Measurements from ENCODE around the gene GPC1.

Gene GPC1

DNA sequence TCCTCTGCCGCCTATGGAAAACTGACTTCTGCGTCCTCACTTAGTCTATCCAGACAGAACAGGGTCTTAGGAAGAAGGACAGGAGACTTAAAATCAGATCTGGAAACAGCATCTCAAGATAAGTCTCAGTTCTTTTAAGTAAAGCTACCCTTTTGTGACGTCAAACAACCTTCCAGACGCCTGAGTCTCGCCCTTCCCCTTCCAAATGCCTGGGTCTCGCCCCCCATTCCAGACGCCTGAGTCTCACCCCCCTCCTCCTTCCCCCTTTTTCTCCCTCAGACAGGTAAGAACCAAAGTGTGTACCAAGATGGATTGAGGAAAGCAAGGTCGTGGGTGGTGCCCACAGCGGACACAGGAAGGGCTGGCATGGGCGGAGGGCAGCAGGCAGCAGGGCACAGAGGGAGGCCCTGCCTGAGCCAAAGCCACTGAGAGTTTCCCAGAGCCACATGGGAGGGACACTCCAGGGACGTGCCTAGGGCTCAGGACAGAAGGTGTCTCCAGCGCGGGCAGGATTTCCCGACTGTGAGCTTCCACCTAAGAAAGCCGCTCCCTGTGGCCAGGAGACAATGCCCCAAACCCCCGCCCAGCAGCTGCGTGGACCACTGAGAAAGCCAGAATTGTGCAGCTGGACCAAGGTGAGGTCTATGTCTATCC lies 71.1 kb downstream of the GPC1 start:
- H3K9ac ChIP-seq (ENCODE audit: low read length) = no peak overlapping the region
- H3K4me3 ChIP-seq (ENCODE audit: low read depth in 1 of 2, low read length in 2 of 2) = no peak overlapping the region
- H3K4me1 ChIP-seq (ENCODE audit: insufficient read depth, low read length) = no peaks in the 10 kb centered on the region
- no peak overlapping the region for H3K27ac ChIP-seq (ENCODE audit: low read depth, low read length)
- no peaks in the 10 kb centered on the region for H3K36me3 ChIP-seq (ENCODE audit: insufficient read depth, low read length)
- H3K27me3 ChIP-seq (ENCODE audit: control insufficient read depth in 1 of 2, insufficient read depth in 2 of 2, low read length in 2 of 2) = no peaks in the 10 kb centered on the region
- no peaks in the 10 kb centered on the region for H3K9me3 ChIP-seq (ENCODE audit: low read length)

DNA sequence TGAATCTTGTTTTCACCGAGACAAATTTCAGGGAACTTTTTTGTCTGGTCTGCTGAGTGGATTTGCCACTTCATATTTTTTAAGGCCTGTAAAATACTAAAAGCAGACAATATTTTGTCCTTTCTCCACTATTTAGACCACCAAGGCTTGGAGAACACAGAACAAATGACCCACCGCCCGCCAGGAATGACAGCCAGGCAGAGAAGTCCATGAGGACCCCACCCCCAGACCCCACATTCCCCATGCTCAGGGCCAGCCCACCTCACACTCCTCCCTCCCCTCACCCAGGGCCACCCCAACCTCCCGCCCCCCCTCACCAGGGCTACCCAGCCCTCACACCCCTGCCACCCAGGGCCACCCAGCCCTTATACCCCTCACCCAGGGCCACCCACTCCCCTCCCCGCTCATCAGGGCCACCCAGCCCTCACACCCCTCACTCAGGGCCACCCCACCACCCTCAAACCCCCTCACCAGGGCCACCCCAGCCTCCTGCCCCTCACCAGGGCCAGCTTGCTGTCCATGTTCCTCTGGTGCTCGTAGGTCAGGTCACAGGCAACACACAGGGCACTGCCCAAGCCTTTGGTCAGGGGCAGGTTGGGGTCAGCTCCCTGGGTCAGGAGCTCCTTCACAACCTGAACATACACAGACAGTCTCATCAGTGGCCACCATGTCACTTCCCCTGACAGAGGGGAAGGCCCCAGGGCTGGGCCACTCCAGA lies 71.8 kb downstream of the GPC1 start:
- Histone ChIP-seq H3K4me3 (ENCODE audit: low read depth in 1 of 2, low read length in 2 of 2) (no peak overlapping the region), H3K36me3 (ENCODE audit: insufficient read depth, low read length) (no peaks in the 10 kb centered on the region), H3K27me3 (ENCODE audit: control insufficient read depth in 1 of 2, insufficient read depth in 2 of 2, low read length in 2 of 2) (no peaks in the 10 kb centered on the region), H3K27ac (ENCODE audit: low read depth, low read length) (no peak overlapping the region), H3K9me3 (ENCODE audit: low read length) (no peaks in the 10 kb centered on the region), H3K4me1 (ENCODE audit: insufficient read depth, low read length) (no peaks in the 10 kb centered on the region), H3K9ac (ENCODE audit: low read length) (no peak overlapping the region)

DNA sequence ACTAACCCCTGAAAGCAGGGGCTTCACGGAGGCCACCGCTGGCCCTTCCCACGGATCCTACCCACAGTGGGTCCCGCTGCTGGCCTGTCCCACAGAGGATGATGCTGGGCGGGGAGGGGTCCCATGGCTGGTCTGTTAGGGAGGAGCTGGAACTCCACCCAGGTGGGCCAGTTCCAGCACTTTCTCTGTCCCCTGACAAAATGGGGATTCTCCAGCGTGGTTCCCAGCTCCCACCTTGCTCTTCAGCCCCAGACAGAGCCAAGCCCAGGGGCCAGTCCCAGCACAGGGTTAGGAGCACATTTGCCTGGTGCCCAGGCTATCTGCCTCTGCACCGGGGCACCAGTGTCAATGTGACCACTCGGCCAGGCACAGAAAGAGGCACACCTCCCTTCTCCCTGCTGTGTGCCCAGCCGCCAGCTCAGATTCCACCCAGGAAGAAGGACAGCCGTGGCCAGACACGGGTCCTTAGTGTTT lies 72.4 kb downstream of the GPC1 start:
- H3K9me3 ChIP-seq (ENCODE audit: low read length) = no peaks in the 10 kb centered on the region
- no peaks in the 10 kb centered on the region for H3K4me1 ChIP-seq (ENCODE audit: insufficient read depth, low read length)
- H3K36me3 ChIP-seq (ENCODE audit: insufficient read depth, low read length) = no peaks in the 10 kb centered on the region
- no peak overlapping the region for H3K27ac ChIP-seq (ENCODE audit: low read depth, low read length)
- H3K27me3 ChIP-seq (ENCODE audit: control insufficient read depth in 1 of 2, insufficient read depth in 2 of 2, low read length in 2 of 2) = no peaks in the 10 kb centered on the region
- no peak overlapping the region for H3K9ac ChIP-seq (ENCODE audit: low read length)
- no peak overlapping the region for H3K4me3 ChIP-seq (ENCODE audit: low read depth in 1 of 2, low read length in 2 of 2)

DNA sequence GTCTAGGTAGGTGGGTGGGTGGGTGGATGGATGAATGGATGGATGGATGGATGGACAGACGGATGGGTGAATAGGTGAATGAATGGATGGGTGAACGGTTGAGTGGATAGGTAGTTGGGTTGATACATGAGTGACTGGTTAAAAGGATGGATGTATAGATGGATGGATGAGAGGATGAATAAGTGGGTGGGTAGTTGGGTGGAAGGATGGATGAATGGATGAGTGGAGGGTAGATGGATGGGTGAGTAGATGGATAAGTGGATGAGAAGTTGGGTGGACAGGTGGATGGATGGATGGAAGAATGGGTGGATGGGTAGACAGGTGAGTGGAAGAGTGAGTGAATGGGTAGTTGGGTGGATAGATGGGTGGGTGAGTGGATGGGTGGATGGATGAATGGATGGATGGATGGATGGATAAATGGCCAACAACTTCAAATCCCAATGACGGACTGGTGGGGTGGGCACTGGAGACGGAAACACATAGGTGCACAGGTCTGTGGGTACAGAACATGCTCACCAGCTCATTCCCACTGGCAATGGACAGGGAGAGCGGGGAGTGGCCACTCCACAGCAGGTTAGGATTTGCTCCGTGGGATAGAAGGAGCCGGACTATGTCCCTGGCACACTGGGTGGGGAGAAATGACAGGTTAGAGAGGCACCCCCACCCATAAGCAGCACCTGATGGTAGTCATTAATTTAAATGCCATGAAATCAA lies 73.5 kb downstream of the GPC1 start:
- Histone ChIP-seq H3K4me3 (ENCODE audit: low read depth in 1 of 2, low read length in 2 of 2) (no peak overlapping the region), H3K9me3 (ENCODE audit: low read length) (no peaks in the 10 kb centered on the region), H3K27me3 (ENCODE audit: control insufficient read depth in 1 of 2, insufficient read depth in 2 of 2, low read length in 2 of 2) (no peaks in the 10 kb centered on the region), H3K36me3 (ENCODE audit: insufficient read depth, low read length) (no peaks in the 10 kb centered on the region), H3K4me1 (ENCODE audit: insufficient read depth, low read length) (no peaks in the 10 kb centered on the region), H3K9ac (ENCODE audit: low read length) (no peak overlapping the region), H3K27ac (ENCODE audit: low read depth, low read length) (no peak overlapping the region)

DNA sequence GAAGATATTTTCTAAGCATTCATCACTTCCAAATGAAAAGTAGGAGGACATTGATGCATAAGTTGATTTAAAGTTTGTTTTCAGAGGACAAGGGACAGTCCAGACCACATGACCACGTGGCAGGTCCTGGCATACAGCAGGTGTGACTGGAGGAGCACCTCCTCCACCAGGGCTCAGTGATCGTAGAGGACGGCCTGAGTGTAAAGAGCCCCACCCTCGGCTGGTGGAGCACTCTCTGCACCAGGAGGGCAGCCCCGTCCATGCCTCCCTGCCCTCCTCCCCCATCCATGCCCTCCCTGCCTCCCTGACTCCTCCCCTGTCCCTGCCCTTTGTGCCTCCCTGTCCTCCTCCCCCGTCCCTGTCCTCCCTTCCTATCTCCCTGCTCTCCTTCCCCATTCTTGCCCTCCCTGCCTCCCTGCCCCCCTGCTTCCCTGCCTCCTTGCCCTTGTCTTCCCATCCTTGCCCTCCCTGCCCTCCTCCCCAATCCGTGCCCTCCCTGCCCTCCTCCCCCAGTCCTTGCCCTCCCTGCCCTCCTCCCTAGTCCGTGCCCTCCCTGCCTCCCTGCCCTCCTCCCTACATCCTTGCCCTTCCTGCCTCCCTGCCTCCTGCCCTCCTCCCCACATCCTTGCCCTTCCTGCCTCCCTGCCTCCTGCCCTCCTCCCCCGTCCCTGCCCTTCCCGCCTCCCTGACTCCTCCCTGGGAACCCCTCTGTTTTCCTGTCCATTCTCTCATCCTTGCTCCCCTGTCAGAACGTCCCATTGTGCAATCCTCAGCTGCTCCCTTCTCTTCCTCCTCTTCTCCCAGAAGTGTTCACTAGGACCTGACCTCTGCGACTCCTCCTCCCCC lies 74.4 kb downstream of the GPC1 start:
- H3K27me3 ChIP-seq (ENCODE audit: control insufficient read depth in 1 of 2, insufficient read depth in 2 of 2, low read length in 2 of 2) = no peaks in the 10 kb centered on the region
- H3K27ac ChIP-seq (ENCODE audit: low read depth, low read length) = no peak overlapping the region
- no peaks in the 10 kb centered on the region for H3K36me3 ChIP-seq (ENCODE audit: insufficient read depth, low read length)
- H3K4me3 ChIP-seq (ENCODE audit: low read depth in 1 of 2, low read length in 2 of 2) = no peak overlapping the region
- H3K9ac ChIP-seq (ENCODE audit: low read length) = no peak overlapping the region
- H3K9me3 ChIP-seq (ENCODE audit: low read length) = no peaks in the 10 kb centered on the region
- no peaks in the 10 kb centered on the region for H3K4me1 ChIP-seq (ENCODE audit: insufficient read depth, low read length)

DNA sequence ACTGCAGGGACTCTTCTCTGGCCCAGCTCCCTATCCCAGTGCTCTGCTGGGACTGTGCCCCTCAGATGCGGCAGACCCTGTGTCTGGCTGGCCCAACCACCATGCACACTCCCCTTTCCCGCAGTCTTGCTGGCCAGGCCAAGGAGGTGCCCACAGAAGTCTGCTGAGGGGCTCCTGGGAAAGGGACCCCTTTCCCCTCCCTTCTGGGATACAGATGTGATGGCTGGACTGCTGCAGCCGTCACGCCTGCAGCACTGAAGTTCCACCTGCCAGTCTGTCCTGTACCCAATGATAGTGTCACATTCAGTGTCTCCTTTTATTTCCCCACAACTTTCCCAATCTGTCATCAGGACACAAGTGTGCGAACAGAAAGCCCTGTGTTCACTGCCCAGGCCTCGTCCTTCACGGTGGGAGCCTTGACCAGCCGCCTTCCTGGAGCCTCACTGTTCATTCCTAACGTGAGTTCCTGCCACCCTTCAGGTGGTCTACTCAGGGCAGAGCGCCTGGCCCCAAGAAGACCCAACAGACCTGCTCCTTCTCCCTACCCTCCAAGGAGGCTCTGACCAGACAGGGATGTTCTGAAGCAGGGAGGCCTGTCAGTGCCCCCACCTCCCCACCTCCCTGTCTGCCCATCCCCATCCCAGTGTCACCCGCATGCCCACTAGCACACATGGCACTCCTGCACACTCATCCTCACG lies 75.2 kb downstream of the GPC1 start:
- Histone ChIP-seq H3K9me3 (ENCODE audit: low read length) (no peaks in the 10 kb centered on the region), H3K4me3 (ENCODE audit: low read depth in 1 of 2, low read length in 2 of 2) (no peak overlapping the region), H3K4me1 (ENCODE audit: insufficient read depth, low read length) (no peaks in the 10 kb centered on the region), H3K27me3 (ENCODE audit: control insufficient read depth in 1 of 2, insufficient read depth in 2 of 2, low read length in 2 of 2) (no peaks in the 10 kb centered on the region), H3K27ac (ENCODE audit: low read depth, low read length) (no peak overlapping the region), H3K9ac (ENCODE audit: low read length) (no peak overlapping the region), H3K36me3 (ENCODE audit: insufficient read depth, low read length) (no peaks in the 10 kb centered on the region)

DNA sequence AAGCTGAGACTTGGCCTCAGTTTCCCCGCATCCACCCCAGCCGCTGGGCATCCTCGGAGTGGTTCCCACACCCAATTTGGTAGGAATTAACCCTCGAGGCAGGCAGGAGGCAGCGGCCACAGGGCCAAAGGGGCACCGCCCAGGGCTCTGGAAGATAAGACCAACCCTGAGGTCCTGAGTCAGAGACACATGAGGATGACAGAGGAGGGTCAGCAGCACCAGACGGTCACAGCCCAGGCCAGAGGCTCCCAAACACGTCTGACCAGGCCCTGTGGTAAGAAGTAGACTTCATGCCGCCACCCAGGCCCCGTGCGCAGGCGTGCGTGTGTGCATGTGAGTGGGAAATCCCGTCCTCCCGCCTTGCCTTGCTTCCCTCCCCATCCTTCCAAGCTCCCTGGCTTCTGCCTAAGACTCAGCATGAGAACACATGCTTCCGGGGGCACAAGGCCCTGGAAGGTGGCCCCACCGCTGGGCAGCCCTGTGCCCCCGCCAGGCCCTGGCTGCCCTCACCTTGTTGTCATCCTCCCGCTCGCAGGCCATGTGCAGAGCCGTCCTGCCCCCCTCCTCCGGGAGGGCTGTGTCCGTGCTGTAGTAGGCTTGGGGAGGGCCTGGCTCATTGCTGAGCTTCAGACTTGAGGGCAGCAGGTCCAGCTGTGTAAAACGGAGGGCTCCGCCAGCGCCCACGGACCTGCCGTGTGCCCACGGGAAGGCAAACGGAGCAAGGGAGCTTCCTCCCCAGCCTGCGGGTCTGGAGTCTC lies 76.1 kb downstream of the GPC1 start:
- no peaks in the 10 kb centered on the region for H3K27me3 ChIP-seq (ENCODE audit: control insufficient read depth in 1 of 2, insufficient read depth in 2 of 2, low read length in 2 of 2)
- H3K9me3 ChIP-seq (ENCODE audit: low read length) = no peaks in the 10 kb centered on the region
- no peaks in the 10 kb centered on the region for H3K36me3 ChIP-seq (ENCODE audit: insufficient read depth, low read length)
- no peak overlapping the region for H3K27ac ChIP-seq (ENCODE audit: low read depth, low read length)
- H3K4me1 ChIP-seq (ENCODE audit: insufficient read depth, low read length) = no peaks in the 10 kb centered on the region
- no peak overlapping the region for H3K9ac ChIP-seq (ENCODE audit: low read length)
- H3K4me3 ChIP-seq (ENCODE audit: low read depth in 1 of 2, low read length in 2 of 2) = no peak overlapping the region

DNA sequence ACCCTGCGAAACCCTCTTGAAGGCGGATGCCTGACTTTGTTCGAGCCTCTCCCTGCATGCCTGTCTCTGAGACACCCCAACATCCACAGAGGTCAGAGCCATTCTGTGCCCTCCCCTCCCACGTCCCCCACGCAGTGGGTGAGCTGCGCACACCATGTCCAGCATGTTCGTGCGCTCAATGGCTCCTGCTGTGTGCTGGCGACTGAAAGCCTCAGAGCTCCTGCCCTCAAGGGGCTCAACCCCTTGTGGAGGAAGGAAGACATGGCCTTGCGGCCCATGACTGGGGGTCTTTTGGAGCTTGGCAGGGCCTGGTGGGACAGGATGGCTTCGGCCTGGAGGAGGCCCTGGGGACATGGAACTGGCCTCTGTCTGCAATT lies 76.6 kb downstream of the GPC1 start:
- Histone ChIP-seq H3K27ac (ENCODE audit: low read depth, low read length) (no peak overlapping the region), H3K36me3 (ENCODE audit: insufficient read depth, low read length) (no peaks in the 10 kb centered on the region), H3K4me1 (ENCODE audit: insufficient read depth, low read length) (no peaks in the 10 kb centered on the region), H3K27me3 (ENCODE audit: control insufficient read depth in 1 of 2, insufficient read depth in 2 of 2, low read length in 2 of 2) (no peaks in the 10 kb centered on the region), H3K9ac (ENCODE audit: low read length) (no peak overlapping the region), H3K9me3 (ENCODE audit: low read length) (no peaks in the 10 kb centered on the region), H3K4me3 (ENCODE audit: low read depth in 1 of 2, low read length in 2 of 2) (no peak overlapping the region)

DNA sequence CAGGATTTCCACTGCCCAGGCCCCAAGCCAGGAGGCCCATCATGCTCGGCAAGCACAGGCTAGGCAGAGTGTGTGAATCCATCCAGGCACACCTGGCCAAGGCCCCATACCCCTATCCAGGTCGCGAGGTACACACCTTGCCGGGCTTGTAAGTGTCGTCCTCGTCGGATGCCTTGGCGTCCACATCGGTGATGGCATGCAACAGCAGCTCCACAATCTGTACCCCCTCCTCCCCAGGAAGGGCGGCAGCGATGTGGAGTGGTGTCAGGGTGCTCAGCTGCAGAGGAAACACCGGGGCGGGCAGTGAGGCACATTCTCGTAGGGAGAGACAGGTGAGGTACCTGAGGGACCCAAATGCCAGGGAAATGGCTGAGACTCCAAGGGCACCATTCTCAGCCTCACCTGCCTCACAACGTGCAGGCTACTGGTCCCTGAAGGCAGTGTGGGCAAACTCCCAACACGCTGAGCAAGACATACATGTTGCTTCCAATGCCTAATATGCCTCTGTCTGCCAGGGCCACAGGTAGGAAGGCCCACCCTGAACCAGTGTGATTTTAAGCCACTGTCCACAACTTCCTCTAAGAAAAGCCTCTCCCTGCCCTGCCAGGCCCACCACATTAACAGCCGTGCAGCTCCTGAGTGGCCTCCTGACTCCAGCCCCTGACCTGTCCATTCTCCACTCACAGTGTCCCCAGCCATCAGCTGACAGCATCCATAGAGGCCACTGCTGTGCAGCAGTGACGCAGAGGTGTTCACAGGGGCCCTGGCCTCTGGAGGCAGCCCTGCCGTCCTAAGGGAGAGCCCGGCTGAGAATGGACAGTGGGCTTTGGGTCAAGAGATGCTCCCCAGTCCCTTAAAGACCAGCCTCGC lies 77.4 kb downstream of the GPC1 start:
- Histone ChIP-seq H3K9ac (ENCODE audit: low read length) (no peak overlapping the region), H3K36me3 (ENCODE audit: insufficient read depth, low read length) (no peaks in the 10 kb centered on the region), H3K9me3 (ENCODE audit: low read length) (no peaks in the 10 kb centered on the region), H3K27me3 (ENCODE audit: control insufficient read depth in 1 of 2, insufficient read depth in 2 of 2, low read length in 2 of 2) (no peaks in the 10 kb centered on the region), H3K4me3 (ENCODE audit: low read depth in 1 of 2, low read length in 2 of 2) (no peak overlapping the region), H3K27ac (ENCODE audit: low read depth, low read length) (no peak overlapping the region), H3K4me1 (ENCODE audit: insufficient read depth, low read length) (no peaks in the 10 kb centered on the region)

Measured in muscle layer of colon (tissue), 2 donors.